NCI-H526 (cell line): ENCODE measurements around the gene DIS3L2.
"Not testable (repeated sequence)": the region's sequence is repeated elsewhere in the genome, so short reads cannot be mapped to it uniquely, and the experiment has no call there.

ENCODE experiments used
- DNase-seq, 2 experiments: peaks; one replicate each; lab custom pipeline; 2025; lab: John Stamatoyannopoulos, UW

The DIS3L2 gene

GRCh38 chr2:232299927-232300674 lies 338.6 kb downstream of the DIS3L2 start:
- no peak for DNase-seq

- no peak for DNase-seq
These were observed 339.4 kb downstream of the DIS3L2 start for GRCh38 chr2:232300894-232301387.

- DNase-seq: no peak
These were observed 342.7 kb downstream of the DIS3L2 start for GRCh38 chr2:232304236-232304635.

- DNase-seq: no peak
These were observed 345.3 kb downstream of the DIS3L2 start for GRCh38 chr2:232306741-232307305.

- DNase-seq: no peak
These were observed 346.3 kb downstream of the DIS3L2 start for GRCh38 chr2:232307854-232308253.

GRCh38 chr2:232308986-232309385 lies 347.5 kb downstream of the DIS3L2 start:
- no peak for DNase-seq

- no peak for DNase-seq
These were observed 348.1 kb downstream of the DIS3L2 start for GRCh38 chr2:232309592-232309991.

GRCh38 chr2:232310121-232310520 lies 348.6 kb downstream of the DIS3L2 start:
- DNase-seq: no peak

- DNase-seq: no peak
These were observed 349.2 kb downstream of the DIS3L2 start for GRCh38 chr2:232310696-232311095.

- not testable (repeated sequence) for DNase-seq
These were observed 352.1 kb downstream of the DIS3L2 start for GRCh38 chr2:232313645-232314044.

GRCh38 chr2:232315049-232315922 lies 353.8 kb downstream of the DIS3L2 start:
- no peak for DNase-seq

GRCh38 chr2:232315923-232316299 lies 354.4 kb downstream of the DIS3L2 start:
- no peak for DNase-seq

- no peak for DNase-seq
These were observed 355.2 kb downstream of the DIS3L2 start for GRCh38 chr2:232316461-232317330.

- no peak for DNase-seq
These were observed 356.8 kb downstream of the DIS3L2 start for GRCh38 chr2:232318169-232318855.

GRCh38 chr2:232319067-232319802 lies 357.7 kb downstream of the DIS3L2 start:
- DNase-seq: no peak

- no peak for DNase-seq
These were observed 358.4 kb downstream of the DIS3L2 start for GRCh38 chr2:232319803-232320442.

- DNase-seq: no peak
These were observed 358.9 kb downstream of the DIS3L2 start for GRCh38 chr2:232320443-232320803.

- DNase-seq: no peak
These were observed 359.8 kb downstream of the DIS3L2 start for GRCh38 chr2:232321156-232321816.

GRCh38 chr2:232321817-232322559 lies 360.5 kb downstream of the DIS3L2 start:
- DNase-seq: no peak
